GM12878 (cell line): ENCODE measurements around the gene SHMT2. TPM values are rescaled to one million over a fixed set of nuclear protein-coding genes. Genes with fewer than 3 reads are reported as not detected.

Experiments
- EGR1 ChIP-seq, 2 experiments: IDR thresholded peaks; 1 replicate in 1 of 2; 2 replicates in 1 of 2; pipeline ENCODE4 v1.6.1; 2011 to 2012; ENCODE audit warnings: low read depth in 2 of 2, low read length in 2 of 2, borderline replicate concordance in 1 of 2, mild to moderate bottlenecking in 1 of 2, moderate library complexity in 1 of 2
- FOXM1 ChIP-seq: IDR thresholded peaks from 2 replicates; pipeline ENCODE4 v1.6.1; 2012; ENCODE audit warnings: low read depth, mild to moderate bottlenecking, inconsistent platforms, low read length, moderate library complexity
- GATAD2B ChIP-seq: fragments of 450-650 bp; conservative IDR thresholded peaks from 2 replicates; pipeline ENCODE4 v1.6.1; 2017; ENCODE audit warnings: low read depth, mild to moderate bottlenecking, moderate library complexity
- HCFC1 ChIP-seq: fragments of 150-350 bp; IDR thresholded peaks from 2 replicates; pipeline ENCODE4 v1.6.1; 2014; ENCODE audit warnings: low read length
- HDAC6 ChIP-seq: fragments of 200-600 bp; sonication (generic); IDR thresholded peaks from one replicate; pipeline ENCODE4 v1.8.0; 2017; ENCODE audit warnings: antibody characterized with exemption; ENCODE audit not compliant: unreplicated experiment
- IKZF1 ChIP-seq: fragments of 450-650 bp; conservative IDR thresholded peaks from 2 replicates; pipeline ENCODE4 v1.6.1; 2017; ENCODE audit warnings: antibody characterized with exemption, mild to moderate bottlenecking
- IRF4 ChIP-seq: IDR thresholded peaks from 2 replicates; pipeline ENCODE4 v1.6.1; 2011; ENCODE audit warnings: low read depth, low read length
- JUND ChIP-seq: IDR thresholded peaks from 2 replicates; pipeline ENCODE4 v1.6.1; 2012; ENCODE audit warnings: low read depth, mild to moderate bottlenecking, low read length, improper control_type of control experiment, moderate library complexity
- KAT2A ChIP-seq: conservative IDR thresholded peaks from 2 replicates; pipeline ENCODE4 v1.6.1; 2011; ENCODE audit warnings: low read depth, low read length; ENCODE audit not compliant: control insufficient read depth
- MEF2A ChIP-seq: IDR thresholded peaks from 2 replicates; pipeline ENCODE4 v1.6.1; 2011; ENCODE audit warnings: low read depth, mild to moderate bottlenecking, low read length, moderate library complexity; ENCODE audit not compliant: insufficient read depth
- NFYA ChIP-seq: IDR thresholded peaks from 2 replicates; pipeline ENCODE4 v1.6.1; 2011; ENCODE audit warnings: low read depth, mild to moderate bottlenecking, low read length, improper control_type of control experiment, borderline replicate concordance
- NRF1 ChIP-seq: conservative IDR thresholded peaks from 2 replicates; pipeline ENCODE4 v1.6.1; 2011; ENCODE audit warnings: mild to moderate bottlenecking, low read depth, low read length, improper control_type of control experiment
- POU2F2 ChIP-seq: IDR thresholded peaks from 3 replicates; pipeline ENCODE4 v1.6.1; 2011; ENCODE audit warnings: low read depth, mild to moderate bottlenecking, low read length, borderline replicate concordance
- RB1 ChIP-seq: fragments of 450-650 bp; formaldehyde crosslinking; IDR thresholded peaks from 2 replicates; pipeline ENCODE4 v1.6.1; 2017; ENCODE audit warnings: mild to moderate bottlenecking, borderline replicate concordance
- RBBP5 ChIP-seq: fragments of 200-600 bp; sonication (generic); conservative IDR thresholded peaks from 2 replicates; pipeline ENCODE4 v1.6.1; 2016
- RFX5 ChIP-seq: IDR thresholded peaks from 2 replicates; pipeline ENCODE4 v1.6.1; 2011; ENCODE audit warnings: low read depth, low read length, improper control_type of control experiment
- SMAD1 ChIP-seq: fragments of 450-650 bp; IDR thresholded peaks from 2 replicates; pipeline ENCODE4 v1.6.1; 2018; ENCODE audit warnings: mild to moderate bottlenecking, low read depth; ENCODE audit not compliant: partially characterized antibody
- SMARCA5 ChIP-seq: fragments of 450-650 bp; IDR thresholded peaks from 2 replicates; pipeline ENCODE4 v1.6.1; 2017; ENCODE audit warnings: mild to moderate bottlenecking
- SMC3 ChIP-seq: IDR thresholded peaks from 2 replicates; pipeline ENCODE4 v1.6.1; 2011; ENCODE audit warnings: low read length, improper control_type of control experiment, borderline replicate concordance
- ZNF622 ChIP-seq: fragments of 450-650 bp; IDR thresholded peaks from 2 replicates; pipeline ENCODE4 v1.6.1; 2017; ENCODE audit warnings: mild to moderate bottlenecking, inconsistent platforms
- polyA plus RNA-seq, 11 experiments: library from polyadenylated mRNA; depleted of rRNA in 4 of 11; unstranded in 6 of 11; stranded (reverse) in 5 of 11; fragments of >200 nt; fragmentation: Nextera tagmentation in 4 of 11; fragmentation: Illumina TruSeq in 1 of 11; extraction: Ambion mirVana in 4 of 11; extraction: Trizol in 1 of 11; gene quantifications; 1 replicate in 1 of 11; 2 replicates in 10 of 11; pipeline versions ENCODE4 v1.2.1 to v1.2.3, GENCODE V29; 2011 to 2016; ENCODE audit warnings: inconsistent platforms in 2 of 11, missing spikeins in 2 of 11, low read depth in 1 of 11
- total RNA-seq, 4 experiments: library from RNA; depleted of rRNA in 3 of 4; stranded (reverse); fragments of >200 nt in 3 of 4; fragmentation: Illumina TruSeq in 1 of 4; extraction: Trizol in 1 of 4; gene quantifications; 2 replicates each; pipeline versions ENCODE4 v1.2.1 to v1.2.3, GENCODE V29; 2013 to 2021
- TF ChIP-seq, protein P1 (sequence below), 3 experiments: IDR thresholded peaks in 2 of 3; conservative IDR thresholded peaks in 1 of 3; 2 replicates each; pipeline ENCODE4 v1.5.1; 2011; ENCODE audit warnings: low read depth in 3 of 3, low read length in 3 of 3, mild to moderate bottlenecking in 3 of 3, control low read depth in 2 of 3, moderate library complexity in 2 of 3, inconsistent platforms in 1 of 3, mixed read lengths in 1 of 3; ENCODE audit not compliant: control insufficient read depth in 2 of 3, insufficient read depth in 1 of 3; ENCODE audit errors: extremely low read depth in 1 of 3
- TF ChIP-seq, protein P2 (sequence below): fragments of 150-350 bp; IDR thresholded peaks from 2 replicates; pipeline ENCODE4 v1.6.1; 2016; ENCODE audit warnings: low read depth, low read length
- TF ChIP-seq, protein P3 (sequence below): fragments of 450-650 bp; IDR thresholded peaks from 2 replicates; pipeline ENCODE4 v1.6.1; 2017; ENCODE audit warnings: borderline replicate concordance
- TF ChIP-seq, protein P4 (sequence below): IDR thresholded peaks from 2 replicates; pipeline ENCODE4 v1.6.1; 2011; ENCODE audit warnings: low read depth, low read length, improper control_type of control experiment, borderline replicate concordance

Gene SHMT2
- total and polyA plus RNA-seq, 10 of the 15 experiments (the other 5 are each of a cell fraction or from before 2014, with no cell fraction given) = 57.0 to 292 (median 186) TPM

DNA sequence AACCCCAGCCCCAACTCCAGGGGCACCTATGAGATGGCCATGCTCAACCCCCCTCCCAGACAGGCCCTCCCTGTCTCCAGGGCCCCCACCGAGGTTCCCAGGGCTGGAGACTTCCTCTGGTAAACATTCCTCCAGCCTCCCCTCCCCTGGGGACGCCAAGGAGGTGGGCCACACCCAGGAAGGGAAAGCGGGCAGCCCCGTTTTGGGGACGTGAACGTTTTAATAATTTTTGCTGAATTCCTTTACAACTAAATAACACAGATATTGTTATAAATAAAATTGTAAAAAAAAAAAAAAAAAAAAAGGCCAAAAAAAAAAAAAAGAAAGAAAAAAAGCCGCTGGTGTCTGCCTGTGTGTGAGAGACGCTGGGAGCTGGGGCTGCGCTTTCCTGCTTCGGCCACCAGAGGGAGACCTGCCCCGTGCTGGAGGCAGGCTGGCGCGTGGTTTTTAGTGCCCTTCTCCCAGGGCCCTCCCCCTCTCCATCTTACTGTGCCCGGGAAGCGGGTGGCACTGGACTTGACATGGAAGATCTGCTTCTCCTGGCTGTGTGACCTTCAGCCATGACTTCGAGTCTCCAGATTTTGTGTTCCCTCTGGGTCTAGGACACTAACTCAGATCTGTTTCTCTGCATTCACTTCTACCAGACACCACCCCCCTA is 16.3 kb upstream of the SHMT2 start (continued):
- TF ChIP-seq, protein P1, sequence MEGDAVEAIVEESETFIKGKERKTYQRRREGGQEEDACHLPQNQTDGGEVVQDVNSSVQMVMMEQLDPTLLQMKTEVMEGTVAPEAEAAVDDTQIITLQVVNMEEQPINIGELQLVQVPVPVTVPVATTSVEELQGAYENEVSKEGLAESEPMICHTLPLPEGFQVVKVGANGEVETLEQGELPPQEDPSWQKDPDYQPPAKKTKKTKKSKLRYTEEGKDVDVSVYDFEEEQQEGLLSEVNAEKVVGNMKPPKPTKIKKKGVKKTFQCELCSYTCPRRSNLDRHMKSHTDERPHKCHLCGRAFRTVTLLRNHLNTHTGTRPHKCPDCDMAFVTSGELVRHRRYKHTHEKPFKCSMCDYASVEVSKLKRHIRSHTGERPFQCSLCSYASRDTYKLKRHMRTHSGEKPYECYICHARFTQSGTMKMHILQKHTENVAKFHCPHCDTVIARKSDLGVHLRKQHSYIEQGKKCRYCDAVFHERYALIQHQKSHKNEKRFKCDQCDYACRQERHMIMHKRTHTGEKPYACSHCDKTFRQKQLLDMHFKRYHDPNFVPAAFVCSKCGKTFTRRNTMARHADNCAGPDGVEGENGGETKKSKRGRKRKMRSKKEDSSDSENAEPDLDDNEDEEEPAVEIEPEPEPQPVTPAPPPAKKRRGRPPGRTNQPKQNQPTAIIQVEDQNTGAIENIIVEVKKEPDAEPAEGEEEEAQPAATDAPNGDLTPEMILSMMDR (IDR thresholded peaks at IDR 0.05 in 2 of 3, conservative IDR thresholded peaks at IDR 0.05 in 1 of 3; ENCODE audit: control insufficient read depth in 2 of 3, extremely low read depth in 1 of 3, insufficient read depth in 1 of 3, low read depth in 3 of 3, low read length in 3 of 3) = peak; percentile 94 to 97 (median 97)
- TF ChIP-seq RBBP5 (no peak), GATAD2B (no peak), EGR1 (IDR thresholded peaks at IDR 0.05; ENCODE audit: borderline replicate concordance in 1 of 2, low read depth in 2 of 2, low read length in 2 of 2) (no peak), NRF1 (no peak), NFYA (no peak), POU2F2 (no peak), JUND (no peak), ZNF622 (no peak), SMAD1 (no peak), RFX5 (no peak), IRF4 (no peak), FOXM1 (no peak), SMARCA5 (peak; percentile 44; the same call in 1 of the 2 replicates), KAT2A (no peak), MEF2A (no peak), IKZF1 (0 out of 2 replicates have a peak, but pooled peaks have one; percentile 19), HDAC6 (no peak), RB1 (peak; percentile 38; the same call in 1 of the 2 replicates), HCFC1 (no peak), SMC3 (peak; percentile 95)
- TF ChIP-seq, protein P2, sequence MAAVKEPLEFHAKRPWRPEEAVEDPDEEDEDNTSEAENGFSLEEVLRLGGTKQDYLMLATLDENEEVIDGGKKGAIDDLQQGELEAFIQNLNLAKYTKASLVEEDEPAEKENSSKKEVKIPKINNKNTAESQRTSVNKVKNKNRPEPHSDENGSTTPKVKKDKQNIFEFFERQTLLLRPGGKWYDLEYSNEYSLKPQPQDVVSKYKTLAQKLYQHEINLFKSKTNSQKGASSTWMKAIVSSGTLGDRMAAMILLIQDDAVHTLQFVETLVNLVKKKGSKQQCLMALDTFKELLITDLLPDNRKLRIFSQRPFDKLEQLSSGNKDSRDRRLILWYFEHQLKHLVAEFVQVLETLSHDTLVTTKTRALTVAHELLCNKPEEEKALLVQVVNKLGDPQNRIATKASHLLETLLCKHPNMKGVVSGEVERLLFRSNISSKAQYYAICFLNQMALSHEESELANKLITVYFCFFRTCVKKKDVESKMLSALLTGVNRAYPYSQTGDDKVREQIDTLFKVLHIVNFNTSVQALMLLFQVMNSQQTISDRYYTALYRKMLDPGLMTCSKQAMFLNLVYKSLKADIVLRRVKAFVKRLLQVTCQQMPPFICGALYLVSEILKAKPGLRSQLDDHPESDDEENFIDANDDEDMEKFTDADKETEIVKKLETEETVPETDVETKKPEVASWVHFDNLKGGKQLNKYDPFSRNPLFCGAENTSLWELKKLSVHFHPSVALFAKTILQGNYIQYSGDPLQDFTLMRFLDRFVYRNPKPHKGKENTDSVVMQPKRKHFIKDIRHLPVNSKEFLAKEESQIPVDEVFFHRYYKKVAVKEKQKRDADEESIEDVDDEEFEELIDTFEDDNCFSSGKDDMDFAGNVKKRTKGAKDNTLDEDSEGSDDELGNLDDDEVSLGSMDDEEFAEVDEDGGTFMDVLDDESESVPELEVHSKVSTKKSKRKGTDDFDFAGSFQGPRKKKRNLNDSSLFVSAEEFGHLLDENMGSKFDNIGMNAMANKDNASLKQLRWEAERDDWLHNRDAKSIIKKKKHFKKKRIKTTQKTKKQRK = no peak
- TF ChIP-seq, protein P3, sequence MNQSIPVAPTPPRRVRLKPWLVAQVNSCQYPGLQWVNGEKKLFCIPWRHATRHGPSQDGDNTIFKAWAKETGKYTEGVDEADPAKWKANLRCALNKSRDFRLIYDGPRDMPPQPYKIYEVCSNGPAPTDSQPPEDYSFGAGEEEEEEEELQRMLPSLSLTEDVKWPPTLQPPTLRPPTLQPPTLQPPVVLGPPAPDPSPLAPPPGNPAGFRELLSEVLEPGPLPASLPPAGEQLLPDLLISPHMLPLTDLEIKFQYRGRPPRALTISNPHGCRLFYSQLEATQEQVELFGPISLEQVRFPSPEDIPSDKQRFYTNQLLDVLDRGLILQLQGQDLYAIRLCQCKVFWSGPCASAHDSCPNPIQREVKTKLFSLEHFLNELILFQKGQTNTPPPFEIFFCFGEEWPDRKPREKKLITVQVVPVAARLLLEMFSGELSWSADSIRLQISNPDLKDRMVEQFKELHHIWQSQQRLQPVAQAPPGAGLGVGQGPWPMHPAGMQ = no peak
- TF ChIP-seq, protein P4, sequence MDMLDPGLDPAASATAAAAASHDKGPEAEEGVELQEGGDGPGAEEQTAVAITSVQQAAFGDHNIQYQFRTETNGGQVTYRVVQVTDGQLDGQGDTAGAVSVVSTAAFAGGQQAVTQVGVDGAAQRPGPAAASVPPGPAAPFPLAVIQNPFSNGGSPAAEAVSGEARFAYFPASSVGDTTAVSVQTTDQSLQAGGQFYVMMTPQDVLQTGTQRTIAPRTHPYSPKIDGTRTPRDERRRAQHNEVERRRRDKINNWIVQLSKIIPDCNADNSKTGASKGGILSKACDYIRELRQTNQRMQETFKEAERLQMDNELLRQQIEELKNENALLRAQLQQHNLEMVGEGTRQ = no peak
